Neural progenitor cell (in vitro differentiated cells): ENCODE measurements around the gene SEMA4D.

Experiments used
- EZH2 ChIP-seq: fragments of 200-600 bp; sonication (generic); IDR thresholded peaks from 2 replicates; pipeline ENCODE4 v1.6.1; 2017; ENCODE audit warnings: antibody characterized with exemption, mild to moderate bottlenecking, moderate library complexity
- TF ChIP-seq, protein P1 (sequence below): fragments of 200-600 bp; sonication (generic); IDR thresholded peaks from 2 replicates; pipeline ENCODE4 v1.5.1; 2017; ENCODE audit warnings: antibody characterized with exemption, mild to moderate bottlenecking

DNA sequence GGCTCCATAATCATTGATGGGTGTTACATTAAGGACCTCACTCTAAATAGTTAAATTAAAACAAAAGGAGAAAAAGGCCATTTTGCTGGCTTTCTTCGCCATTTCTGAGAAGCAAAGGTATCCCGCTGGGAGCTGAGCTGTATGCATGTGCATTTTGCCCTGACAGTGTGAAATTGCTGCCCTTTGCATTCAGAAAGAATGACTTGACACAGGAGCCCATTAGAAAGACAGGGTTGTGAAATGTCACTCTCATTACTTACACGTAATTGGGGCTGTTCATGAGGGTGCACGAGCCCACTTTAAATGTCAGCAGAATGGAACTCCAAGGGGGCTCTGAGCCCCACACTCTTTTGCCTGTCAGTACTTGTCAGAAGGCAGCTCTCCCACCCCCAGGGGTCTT lies 85.0 kb downstream of the SEMA4D start:
- TF ChIP-seq, protein P1, sequence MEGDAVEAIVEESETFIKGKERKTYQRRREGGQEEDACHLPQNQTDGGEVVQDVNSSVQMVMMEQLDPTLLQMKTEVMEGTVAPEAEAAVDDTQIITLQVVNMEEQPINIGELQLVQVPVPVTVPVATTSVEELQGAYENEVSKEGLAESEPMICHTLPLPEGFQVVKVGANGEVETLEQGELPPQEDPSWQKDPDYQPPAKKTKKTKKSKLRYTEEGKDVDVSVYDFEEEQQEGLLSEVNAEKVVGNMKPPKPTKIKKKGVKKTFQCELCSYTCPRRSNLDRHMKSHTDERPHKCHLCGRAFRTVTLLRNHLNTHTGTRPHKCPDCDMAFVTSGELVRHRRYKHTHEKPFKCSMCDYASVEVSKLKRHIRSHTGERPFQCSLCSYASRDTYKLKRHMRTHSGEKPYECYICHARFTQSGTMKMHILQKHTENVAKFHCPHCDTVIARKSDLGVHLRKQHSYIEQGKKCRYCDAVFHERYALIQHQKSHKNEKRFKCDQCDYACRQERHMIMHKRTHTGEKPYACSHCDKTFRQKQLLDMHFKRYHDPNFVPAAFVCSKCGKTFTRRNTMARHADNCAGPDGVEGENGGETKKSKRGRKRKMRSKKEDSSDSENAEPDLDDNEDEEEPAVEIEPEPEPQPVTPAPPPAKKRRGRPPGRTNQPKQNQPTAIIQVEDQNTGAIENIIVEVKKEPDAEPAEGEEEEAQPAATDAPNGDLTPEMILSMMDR, result no peak
- TF ChIP-seq EZH2, result no peak
